ENCODE measurements around the gene DRAP1. TPM values are rescaled to one million over a fixed set of nuclear protein-coding genes. Genes with fewer than 3 reads are reported as not detected.
A peak's percentile ranks its signal among the peaks of the same experiment; 100 is the strongest.

Gene DRAP1
- total RNA-seq, 1 experiment from 2014 or later: 581 TPM

GRCh38 chr11:65916391-65916790 lies 2.8 kb upstream of the DRAP1 start:
- H3K27ac ChIP-seq (ENCODE audit: low read length): peak overlapping the region; percentile 99
- DNase-seq (ENCODE audit: low read depth, low spot score) (no peak), ATAC-seq (peak; percentile 3)
- peak overlapping the region; percentile 86 to 97 for H3K4me3 ChIP-seq (ENCODE audit: low read depth in 2 of 2, low read length in 2 of 2)
- no peaks in the 10 kb centered on the region for H3K9me3 ChIP-seq (ENCODE audit: control insufficient read depth, insufficient read depth, low read depth, low read length)
- ChIA-PET POLR2A (interaction anchor here (0.6 to 3.8 kb wide), 7 partner anchors 10 to 1725 kb away, joined by 4 to 35 read pairs (median 8); partner anchors contain the start of genes FIBP and FOSL1), CTCF (interaction anchor here (1.0 to 1.5 kb wide), 2 partner anchors 16 to 26 kb away, joined by 3 to 4 read pairs; partner anchors contain the start of genes CCDC85B and FOSL1)
- TF ChIP-seq POLR2AphosphoS5 (IDR thresholded peaks at IDR 0.05; ENCODE audit: low read depth, low read length) (peak; percentile 17), REST (IDR thresholded peaks at IDR 0.05; ENCODE audit: insufficient read depth in 1 of 2, low read depth in 2 of 2, low read length in 1 of 2) (no peak)
- peaks cover 3% of the 10 kb centered on the region; the same call in 1 of the 2 replicates for H3K36me3 ChIP-seq (ENCODE audit: control insufficient read depth, insufficient read depth, low read length)
- BruUV-seq (replicated peaks): no TSS peak
- intact Hi-C loops (cut with micrococcal nuclease; ENCODE audit: unreplicated experiment) (no loop called here), in situ Hi-C loops (cut with HindIII; ENCODE audit: low pct_unique_long_range_greater_than_20kb, low sequenced_read_pairs) (no loop called here)
- H3K4me1 ChIP-seq (ENCODE audit: control insufficient read depth, insufficient read depth, low read length): peaks cover 77% of the 10 kb centered on the region
- H3K27me3 ChIP-seq (ENCODE audit: control insufficient read depth, insufficient read depth, low read length): no peaks in the 10 kb centered on the region

GRCh38 chr11:65917077-65917433 lies 2.2 kb upstream of the DRAP1 start:
- peaks cover 72% of the 10 kb centered on the region for H3K4me1 ChIP-seq (ENCODE audit: control insufficient read depth, insufficient read depth, low read length)
- no peak for DNase-seq (ENCODE audit: low read depth, low spot score)
- H3K4me3 ChIP-seq (ENCODE audit: low read depth in 2 of 2, low read length in 2 of 2): peak overlapping the region; percentile 86 to 97
- ChIA-PET CTCF (no interaction called here), POLR2A (interaction anchor here (1.2 to 3.8 kb wide), 2 partner anchors 15 to 19 kb away, joined by 4 to 35 read pairs; partner anchors contain the start of gene FOSL1)
- TF ChIP-seq POLR2AphosphoS5 (IDR thresholded peaks at IDR 0.05; ENCODE audit: low read depth, low read length): no peak
- TF ChIP-seq CTCF (IDR thresholded peaks at IDR 0.05): no peak
- TF ChIP-seq REST (IDR thresholded peaks at IDR 0.05; ENCODE audit: insufficient read depth in 1 of 2, low read depth in 2 of 2, low read length in 1 of 2): no peak
- TF ChIP-seq SIN3A (IDR thresholded peaks at IDR 0.05; ENCODE audit: borderline replicate concordance, insufficient read depth, low read depth, low read length): no peak
- no peak for TF ChIP-seq TCF7L2 (IDR thresholded peaks at IDR 0.05; ENCODE audit: low read depth, low read length)
- ATAC-seq: no peak
- intact Hi-C loops (cut with micrococcal nuclease; ENCODE audit: unreplicated experiment) (no loop called here), in situ Hi-C loops (cut with HindIII; ENCODE audit: low pct_unique_long_range_greater_than_20kb, low sequenced_read_pairs) (no loop called here)
- H3K36me3 ChIP-seq (ENCODE audit: control insufficient read depth, insufficient read depth, low read length): peaks cover 3% of the 10 kb centered on the region; the same call in 1 of the 2 replicates
- no peaks in the 10 kb centered on the region for H3K9me3 ChIP-seq (ENCODE audit: control insufficient read depth, insufficient read depth, low read depth, low read length)
- no TSS peak for BruUV-seq (replicated peaks)
- H3K27ac ChIP-seq (ENCODE audit: low read length): peak overlapping the region; percentile 99
- no peaks in the 10 kb centered on the region for H3K27me3 ChIP-seq (ENCODE audit: control insufficient read depth, insufficient read depth, low read length)

All from Panc1 (cell line).